Measurements from ENCODE around the gene ZNF846. TPM values are rescaled to one million over a fixed set of nuclear protein-coding genes. Genes with fewer than 3 reads are reported as not detected.

Gene ZNF846
- 10 to 100 TPM in 1 of 2 donors, 1 to 10 TPM in 1; 7.7 to 10.5 TPM for total RNA-seq

- Mint-ChIP-seq H3K27me3 (ENCODE audit: low read depth) (no peaks in the 10 kb centered on the region), H3K36me3 (ENCODE audit: insufficient read depth in 2 of 2) (peaks cover 3 to 15% of the 10 kb centered on the region in 2 donors), H3K9me3 (peaks cover 2 to 3% of the 10 kb centered on the region in 2 donors), H3K4me1 (ENCODE audit: low read depth) (peaks cover 7% of the 10 kb centered on the region), H3K4me3 (peak within 1 kb of the TSS; percentile 88 to 96), H3K27ac (peak within 1 kb of the TSS; percentile 83)
- peak; percentile 99 for ATAC-seq (replicated peaks in 1 of 2)
- peak; percentile 94 to 97 for DNase-seq
These were observed at the start of gene ZNF846 for GRCh38 chr19:9768175-9769112. ZNF846 (minus strand) TSS chr19:9768738; CDS start chr19:9764950, 3,788 bp downstream.

DNA sequence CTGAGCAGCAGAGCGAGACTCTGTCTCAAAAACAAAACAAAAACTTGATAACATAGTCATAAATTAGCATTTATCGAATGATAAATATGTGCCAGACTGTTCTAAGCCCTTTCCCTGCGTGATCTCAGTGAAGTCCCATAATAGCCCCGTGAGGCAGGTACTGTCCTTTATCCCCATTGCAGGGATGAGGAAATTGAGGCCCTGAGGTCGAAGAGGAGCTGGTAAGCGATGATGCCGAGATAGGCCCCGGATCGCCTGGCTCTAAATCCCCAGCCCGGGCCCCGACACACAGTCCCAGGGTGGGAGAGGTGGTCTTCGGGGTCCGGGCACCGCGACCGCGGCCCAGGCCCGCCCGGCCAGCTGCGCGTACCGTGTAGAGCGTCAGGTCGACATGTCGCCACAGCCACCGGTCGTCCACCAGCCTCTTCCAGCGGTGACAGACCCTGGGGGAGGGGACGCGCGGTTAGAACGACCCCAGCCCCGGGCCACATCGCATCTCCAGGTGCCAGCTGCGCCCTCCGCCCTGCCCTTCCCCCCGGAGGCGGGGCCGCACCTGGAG, 49.7 kb upstream of the ZNF846 start:
- no peaks in the 10 kb centered on the region for H3K27me3 Mint-ChIP-seq (ENCODE audit: low read depth)
- no peak for ATAC-seq (replicated peaks in 1 of 2)

DNA sequence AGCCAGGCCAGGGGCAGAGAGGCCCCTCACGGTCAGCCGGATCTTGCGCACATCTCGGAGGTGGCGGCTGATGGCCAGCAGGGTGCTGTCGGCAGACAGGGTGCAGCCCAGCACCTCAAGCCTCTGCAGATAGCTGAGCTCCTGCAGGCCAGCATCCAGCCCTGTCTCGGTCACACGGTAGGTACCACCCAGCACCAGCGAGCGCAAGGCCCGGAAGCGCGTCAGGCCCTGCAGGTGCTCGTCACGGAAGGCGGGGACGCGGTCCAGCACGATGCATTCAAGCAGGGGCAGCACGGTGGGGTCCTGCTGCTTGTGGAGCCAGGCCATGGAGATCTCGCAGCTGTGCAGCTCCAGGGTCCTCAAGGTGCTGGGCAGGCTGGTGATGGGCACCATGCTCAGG, 42.6 kb upstream of the ZNF846 start:
- Mint-ChIP-seq H3K27ac (no peak overlapping the region), H3K4me3 (no peak overlapping the region), H3K4me1 (ENCODE audit: low read depth) (peaks cover 15% of the 10 kb centered on the region), H3K36me3 (ENCODE audit: insufficient read depth in 2 of 2) (peaks cover 8 to 9% of the 10 kb centered on the region in 2 donors), H3K27me3 (ENCODE audit: low read depth) (no peaks in the 10 kb centered on the region), H3K9me3 (peaks cover 0 to under 1% of the 10 kb centered on the region in 2 donors)
- DNase-seq: no peak
- no peak for ATAC-seq (replicated peaks in 1 of 2)

More for the DNA sequence above, 49.7 kb upstream of the ZNF846 start:
- H3K9me3 Mint-ChIP-seq: peaks cover 0 to 3% of the 10 kb centered on the region in 2 donors
- H3K27ac Mint-ChIP-seq: no peak overlapping the region
- H3K4me1 Mint-ChIP-seq (ENCODE audit: low read depth): peaks cover 27% of the 10 kb centered on the region
- H3K36me3 Mint-ChIP-seq (ENCODE audit: insufficient read depth in 2 of 2): peaks cover 9 to 14% of the 10 kb centered on the region in 2 donors
- DNase-seq: no peak
- H3K4me3 Mint-ChIP-seq: peak overlapping the region; percentile 91 to 93

DNA sequence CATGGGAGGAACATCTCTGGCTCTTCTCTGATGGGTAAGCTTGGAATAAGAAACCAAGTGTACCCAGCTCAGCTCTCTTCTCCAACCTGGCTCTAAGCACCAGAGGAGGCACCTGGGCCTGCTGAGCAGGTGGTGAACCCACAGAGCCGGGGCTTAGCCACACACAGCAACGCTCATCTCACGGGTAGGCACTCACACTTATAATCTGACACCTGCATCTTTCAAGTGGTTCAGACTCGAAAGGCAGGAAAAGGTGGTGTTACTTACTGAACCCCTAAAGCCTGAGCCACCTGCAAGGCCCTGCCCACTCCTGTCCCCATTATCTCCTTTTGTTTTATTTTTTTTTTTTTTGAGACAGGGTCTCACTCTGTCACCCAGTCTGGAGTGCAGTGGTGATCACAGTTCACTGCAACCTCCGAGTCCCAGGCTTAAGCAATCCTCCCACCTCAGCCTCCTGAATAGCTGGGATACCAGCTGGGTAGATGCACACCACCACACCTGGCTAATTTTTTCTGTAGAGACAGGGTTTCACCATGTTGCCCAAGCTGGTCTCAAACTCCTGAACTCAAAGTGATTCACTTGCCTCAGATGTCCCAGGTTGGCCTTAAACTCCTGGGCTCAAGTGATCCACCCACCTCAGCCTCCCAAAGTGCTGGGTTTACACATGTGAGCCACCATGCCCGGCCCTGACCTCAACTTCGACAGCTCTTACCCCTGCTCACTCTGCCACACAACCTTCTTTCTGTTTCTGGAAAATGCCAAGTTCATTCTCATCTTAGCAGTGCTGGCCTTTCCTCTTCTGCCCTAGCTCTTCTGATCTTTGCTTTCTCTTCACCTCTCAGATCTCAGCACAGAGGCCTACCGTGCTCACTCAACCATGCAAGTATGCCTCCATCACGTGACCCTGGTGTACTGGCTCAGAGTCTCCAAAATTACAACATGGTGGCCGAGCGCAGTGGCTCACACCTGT, 40.6 kb upstream of the ZNF846 start:
- peak overlapping the region; percentile 45 for H3K27ac Mint-ChIP-seq
- peaks cover 14% of the 10 kb centered on the region for H3K4me1 Mint-ChIP-seq (ENCODE audit: low read depth)
- H3K4me3 Mint-ChIP-seq: no peak overlapping the region
- DNase-seq (no peak), ATAC-seq (replicated peaks in 1 of 2) (peak in 1 of 2 donors; percentile 36)
- no peaks in the 10 kb centered on the region for H3K9me3 Mint-ChIP-seq
- H3K36me3 Mint-ChIP-seq (ENCODE audit: insufficient read depth in 2 of 2): peaks cover 3 to 4% of the 10 kb centered on the region in 2 donors
- no peaks in the 10 kb centered on the region for H3K27me3 Mint-ChIP-seq (ENCODE audit: low read depth)

DNA sequence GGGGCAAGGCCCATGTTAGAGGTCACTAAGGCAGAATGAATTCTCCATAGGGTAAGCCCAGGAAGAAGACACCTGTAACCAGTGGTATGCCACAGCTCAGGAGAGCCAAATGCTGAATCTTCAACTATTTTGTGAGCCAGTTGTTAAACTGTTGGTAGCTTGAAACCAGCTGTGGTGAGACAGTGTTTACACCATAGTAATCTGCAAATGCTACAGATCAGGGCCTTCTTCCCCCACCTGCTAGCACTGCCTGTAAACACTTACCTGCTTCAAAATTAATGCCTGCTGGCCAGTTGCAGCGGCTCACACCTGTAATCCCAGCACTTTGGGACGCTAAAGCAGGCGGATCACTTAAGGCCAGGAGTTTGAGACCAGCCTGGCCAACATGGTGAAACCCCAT, 38.3 kb upstream of the ZNF846 start:
- Mint-ChIP-seq H3K27me3 (ENCODE audit: low read depth) (no peaks in the 10 kb centered on the region), H3K27ac (no peak overlapping the region), H3K9me3 (no peaks in the 10 kb centered on the region), H3K4me3 (no peak overlapping the region), H3K36me3 (ENCODE audit: insufficient read depth in 2 of 2) (peaks cover 0 to 4% of the 10 kb centered on the region in 2 donors), H3K4me1 (ENCODE audit: low read depth) (peaks cover 14% of the 10 kb centered on the region)
- ATAC-seq (replicated peaks in 1 of 2) (no peak), DNase-seq (no peak)

GRCh38 chr19:9801976-9802375, 33.4 kb upstream of the ZNF846 start:
- H3K36me3 Mint-ChIP-seq (ENCODE audit: insufficient read depth in 2 of 2): no peaks in the 10 kb centered on the region
- no peaks in the 10 kb centered on the region for H3K27me3 Mint-ChIP-seq (ENCODE audit: low read depth)
- no peak overlapping the region for H3K4me3 Mint-ChIP-seq
- no peak overlapping the region for H3K27ac Mint-ChIP-seq
- DNase-seq (no peak), ATAC-seq (replicated peaks in 1 of 2) (no peak)
- H3K9me3 Mint-ChIP-seq: no peaks in the 10 kb centered on the region
- H3K4me1 Mint-ChIP-seq (ENCODE audit: low read depth): peaks cover 25% of the 10 kb centered on the region

DNA sequence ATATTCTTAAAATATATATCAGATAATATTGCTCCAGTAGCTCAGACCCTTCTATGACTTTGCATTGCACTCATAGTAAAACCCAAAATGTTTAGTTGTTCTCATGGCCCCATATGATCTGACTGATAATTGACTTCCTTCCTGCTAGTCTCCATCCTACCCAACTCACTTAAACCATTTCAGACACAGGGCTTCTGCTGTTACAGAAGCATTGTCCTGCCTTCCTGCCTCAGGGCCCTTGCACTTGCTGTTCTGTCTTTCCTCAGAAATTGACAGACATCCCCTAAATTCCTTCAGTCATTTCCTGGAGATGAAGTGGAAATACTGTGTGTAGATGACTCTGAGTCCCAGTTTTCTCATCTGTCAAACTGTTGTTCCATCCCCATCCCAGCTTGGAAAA, 30.6 kb upstream of the ZNF846 start:
- Mint-ChIP-seq H3K36me3 (ENCODE audit: insufficient read depth in 2 of 2) (no peaks in the 10 kb centered on the region), H3K27ac (peak overlapping the region; percentile 9), H3K9me3 (no peaks in the 10 kb centered on the region), H3K4me1 (ENCODE audit: low read depth) (peaks cover 31% of the 10 kb centered on the region), H3K4me3 (no peak overlapping the region), H3K27me3 (ENCODE audit: low read depth) (no peaks in the 10 kb centered on the region)
- DNase-seq (no peak), ATAC-seq (replicated peaks in 1 of 2) (no peak)

GRCh38 chr19:9797871-9798270, 29.3 kb upstream of the ZNF846 start:
- Mint-ChIP-seq H3K9me3 (peaks cover 0 to 2% of the 10 kb centered on the region in 2 donors), H3K4me1 (ENCODE audit: low read depth) (peaks cover 37% of the 10 kb centered on the region), H3K27me3 (ENCODE audit: low read depth) (no peaks in the 10 kb centered on the region), H3K4me3 (no peak overlapping the region), H3K36me3 (ENCODE audit: insufficient read depth in 2 of 2) (peaks cover 3% of the 10 kb centered on the region in 2 donors), H3K27ac (peak overlapping the region; percentile 46)
- ATAC-seq (replicated peaks in 1 of 2) (no peak), DNase-seq (no peak)

- Mint-ChIP-seq H3K4me3 (peak overlapping the region in 1 of 2 donors; percentile 2), H3K9me3 (peaks cover 0 to 2% of the 10 kb centered on the region in 2 donors), H3K4me1 (ENCODE audit: low read depth) (peaks cover 46% of the 10 kb centered on the region), H3K36me3 (ENCODE audit: insufficient read depth in 2 of 2) (peaks cover 3 to 5% of the 10 kb centered on the region in 2 donors), H3K27me3 (ENCODE audit: low read depth) (no peaks in the 10 kb centered on the region), H3K27ac (peak overlapping the region; percentile 57)
- DNase-seq: peak; percentile 83 to 84
- peak; percentile 38 to 46 for ATAC-seq (replicated peaks in 1 of 2)
These were observed 27.7 kb upstream of the ZNF846 start for GRCh38 chr19:9796113-9796773.

DNA sequence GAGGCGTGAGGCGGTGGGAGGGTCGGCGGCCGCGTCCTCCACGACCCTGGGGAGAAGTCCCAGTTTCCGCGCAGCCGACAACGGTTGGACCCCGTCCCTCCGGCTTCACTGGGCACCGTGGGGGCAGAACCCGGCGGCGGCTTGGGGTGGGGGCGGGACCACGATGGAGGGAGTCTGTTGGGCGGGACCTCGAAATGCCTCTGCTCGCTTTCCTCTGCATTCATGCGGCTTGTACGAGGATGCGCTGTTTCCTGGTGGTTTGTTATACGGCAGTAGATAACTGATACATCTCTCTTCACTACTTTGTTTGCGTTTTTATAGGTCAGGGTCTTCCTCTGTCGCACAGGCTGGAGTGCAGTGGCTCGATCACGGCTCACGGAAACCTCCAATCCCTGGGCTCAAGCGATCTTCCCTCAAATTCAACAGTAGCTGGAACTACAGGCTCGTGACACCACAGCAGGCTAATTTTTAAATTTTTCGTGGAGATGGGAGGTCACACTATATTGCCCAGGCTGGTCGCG, 24.6 kb upstream of the ZNF846 start:
- Mint-ChIP-seq H3K27ac (peak overlapping the region; percentile 84), H3K4me3 (peak overlapping the region; percentile 88 to 89), H3K27me3 (ENCODE audit: low read depth) (no peaks in the 10 kb centered on the region)

GRCh38 chr19:9792206-9793070, 23.9 kb upstream of the ZNF846 start:
- H3K27ac Mint-ChIP-seq: peak overlapping the region; percentile 96
- ATAC-seq (replicated peaks in 1 of 2) (peak; percentile 69 to 71), DNase-seq (peak; percentile 91 to 95)
- H3K4me1 Mint-ChIP-seq (ENCODE audit: low read depth): peaks cover 36% of the 10 kb centered on the region
- peaks cover 0 to 2% of the 10 kb centered on the region in 2 donors for H3K9me3 Mint-ChIP-seq
- H3K4me3 Mint-ChIP-seq: peak overlapping the region; percentile 88 to 89
- H3K27me3 Mint-ChIP-seq (ENCODE audit: low read depth): no peaks in the 10 kb centered on the region
- peaks cover 3 to 5% of the 10 kb centered on the region in 2 donors for H3K36me3 Mint-ChIP-seq (ENCODE audit: insufficient read depth in 2 of 2)

More for the DNA sequence above, 24.6 kb upstream of the ZNF846 start:
- peak; percentile 14 to 16 for ATAC-seq (replicated peaks in 1 of 2)
- Mint-ChIP-seq H3K9me3 (peaks cover 0 to 2% of the 10 kb centered on the region in 2 donors), H3K4me1 (ENCODE audit: low read depth) (peaks cover 43% of the 10 kb centered on the region), H3K36me3 (ENCODE audit: insufficient read depth in 2 of 2) (peaks cover 3 to 5% of the 10 kb centered on the region in 2 donors)
- DNase-seq: peak; percentile 58 to 59

Measured in activated T-cell treated with anti-CD3 and anti-CD28 coated beads, Interleukin-2, amount 50 U/mL, for 72 hours (primary cell).